HG02588 (cell line): Measurements from ENCODE around the gene PHLDA1.

Experiments used
- ATAC-seq: cut with Tn5 transposase; IDR thresholded peaks from one replicate; pipeline ENCODE4 v1.9.1; 2021; ENCODE audit warnings: mild to moderate bottlenecking, moderate library complexity; ENCODE audit not compliant: unreplicated experiment

PHLDA1 gene

GRCh38 chr12:76020731-76021672 is 10.6 kb downstream of the PHLDA1 start:
- peak; percentile 61 for ATAC-seq

- peak; percentile 68 for ATAC-seq
Observed at GRCh38 chr12:76020281-76020680, 11.3 kb downstream of the PHLDA1 start.

GRCh38 chr12:76018672-76019071 is 12.9 kb downstream of the PHLDA1 start:
- ATAC-seq = no peak

- ATAC-seq = no peak
Observed at GRCh38 chr12:76018111-76018510, 13.5 kb downstream of the PHLDA1 start.

- ATAC-seq = no peak
Observed at GRCh38 chr12:76014007-76014406, 17.6 kb downstream of the PHLDA1 start.

- no peak for ATAC-seq
Observed at GRCh38 chr12:76013603-76014002, 18.0 kb downstream of the PHLDA1 start.

- no peak for ATAC-seq
Observed at GRCh38 chr12:76012644-76013043, 18.9 kb downstream of the PHLDA1 start.

GRCh38 chr12:76010732-76011458 is 20.7 kb downstream of the PHLDA1 start:
- ATAC-seq = no peak

GRCh38 chr12:76008428-76008827 is 23.1 kb downstream of the PHLDA1 start:
- no peak for ATAC-seq

GRCh38 chr12:76007640-76008039 is 23.9 kb downstream of the PHLDA1 start:
- no peak for ATAC-seq

GRCh38 chr12:76006028-76006925 is 25.3 kb downstream of the PHLDA1 start:
- ATAC-seq = no peak

- ATAC-seq = no peak
Observed at GRCh38 chr12:76003355-76003638, 28.3 kb downstream of the PHLDA1 start.

- ATAC-seq = no peak
Observed at GRCh38 chr12:76002598-76003354, 28.8 kb downstream of the PHLDA1 start.

- no peak for ATAC-seq
Observed at GRCh38 chr12:75998292-75999063, 33.1 kb downstream of the PHLDA1 start.

- ATAC-seq = no peak
Observed at GRCh38 chr12:75997658-75998057, 33.9 kb downstream of the PHLDA1 start.

- no peak for ATAC-seq
Observed at GRCh38 chr12:75996861-75997447, 34.6 kb downstream of the PHLDA1 start.

- ATAC-seq = no peak
Observed at GRCh38 chr12:75995691-75996090, 35.9 kb downstream of the PHLDA1 start.

- ATAC-seq = no peak
Observed at GRCh38 chr12:75994069-75994740, 37.4 kb downstream of the PHLDA1 start.

GRCh38 chr12:75991753-75992152 is 39.8 kb downstream of the PHLDA1 start:
- ATAC-seq = no peak
